GM12892 (cell line): ENCODE measurements around the gene MUC12.
"Not testable (repeated sequence)": the region's sequence is repeated elsewhere in the genome, so short reads cannot be mapped to it uniquely, and the experiment has no call there.

ENCODE experiments used
- POLR2A ChIP-seq: IDR thresholded peaks from 2 replicates; pipeline ENCODE4 v1.6.1; 2011; ENCODE audit warnings: low read depth, low read length, control low read depth
- POLR2AphosphoS5 ChIP-seq: IDR thresholded peaks from 2 replicates; pipeline ENCODE4 v1.6.1; 2011; ENCODE audit warnings: low read depth, low read length, control low read depth
- TAF1 ChIP-seq: IDR thresholded peaks from 2 replicates; pipeline ENCODE4 v1.6.1; 2011; ENCODE audit warnings: low read depth, mild to moderate bottlenecking, control low read depth, low read length, borderline replicate concordance

GRCh38 chr7:100984241-100984918 is 15.0 kb downstream of the MUC12 start:
- not testable (repeated sequence) for TF ChIP-seq POLR2A, TAF1, POLR2AphosphoS5
